Glutamatergic neuron (in vitro differentiated cells): ENCODE results near the gene COMMD6. TPM values are rescaled to one million over a fixed set of nuclear protein-coding genes. Genes with fewer than 3 reads are reported as not detected.

Experiments
- DNase-seq: peaks from one replicate; pipeline ENCODE4 v3.0.0; 2022
- H3K27ac Mint-ChIP-seq: one replicate; pipeline ENCODE4 v1.8.0; 2020; ENCODE audit warnings: mild to moderate bottlenecking, mixed read lengths, inconsistent platforms; ENCODE audit not compliant: unreplicated experiment
- H3K27me3 Mint-ChIP-seq: one replicate; pipeline ENCODE4 v1.8.0; 2020; ENCODE audit warnings: mild to moderate bottlenecking, moderate library complexity, mixed read lengths, inconsistent platforms; ENCODE audit not compliant: unreplicated experiment
- H3K36me3 Mint-ChIP-seq: one replicate; pipeline ENCODE4 v1.8.0; 2020; ENCODE audit warnings: mild to moderate bottlenecking, mixed read lengths, inconsistent platforms; ENCODE audit not compliant: unreplicated experiment
- H3K4me1 Mint-ChIP-seq: one replicate; pipeline ENCODE4 v1.8.0; 2020; ENCODE audit warnings: mild to moderate bottlenecking, low read depth, mixed read lengths, inconsistent platforms; ENCODE audit not compliant: unreplicated experiment
- H3K4me3 Mint-ChIP-seq: one replicate; pipeline ENCODE4 v1.8.0; 2020; ENCODE audit warnings: mild to moderate bottlenecking, mixed read lengths, inconsistent platforms; ENCODE audit not compliant: unreplicated experiment
- H3K9me3 Mint-ChIP-seq: one replicate; pipeline ENCODE4 v1.8.0; 2020; ENCODE audit warnings: mild to moderate bottlenecking, moderate library complexity, mixed read lengths, inconsistent platforms; ENCODE audit not compliant: unreplicated experiment
- total RNA-seq: library from RNA; stranded (reverse); fragmentation: NEBNext Ultra II Directional; extraction: Animal tissue kit (Norgen Biotek cat#: 25700); gene quantifications from one replicate; pipeline ENCODE4 v1.2.1, GENCODE V29; 2021; ENCODE audit not compliant: unreplicated experiment
- TF ChIP-seq, protein P1 (sequence below): fragments of 200-600 bp; sonication (generic); IDR thresholded peaks from one replicate; pipeline ENCODE4 v1.5.0; 2021; ENCODE audit not compliant: partially characterized antibody, unreplicated experiment

The COMMD6 gene
- total RNA-seq, 1 donor from 2014 or later = 109 TPM

- Mint-ChIP-seq H3K9me3 (peaks cover 2% of the 10 kb centered on the region), H3K4me3 (no peak overlapping the region), H3K27me3 (no peaks in the 10 kb centered on the region), H3K4me1 (peaks cover 4% of the 10 kb centered on the region), H3K36me3 (no peaks in the 10 kb centered on the region), H3K27ac (no peak overlapping the region)
- TF ChIP-seq, protein P1, sequence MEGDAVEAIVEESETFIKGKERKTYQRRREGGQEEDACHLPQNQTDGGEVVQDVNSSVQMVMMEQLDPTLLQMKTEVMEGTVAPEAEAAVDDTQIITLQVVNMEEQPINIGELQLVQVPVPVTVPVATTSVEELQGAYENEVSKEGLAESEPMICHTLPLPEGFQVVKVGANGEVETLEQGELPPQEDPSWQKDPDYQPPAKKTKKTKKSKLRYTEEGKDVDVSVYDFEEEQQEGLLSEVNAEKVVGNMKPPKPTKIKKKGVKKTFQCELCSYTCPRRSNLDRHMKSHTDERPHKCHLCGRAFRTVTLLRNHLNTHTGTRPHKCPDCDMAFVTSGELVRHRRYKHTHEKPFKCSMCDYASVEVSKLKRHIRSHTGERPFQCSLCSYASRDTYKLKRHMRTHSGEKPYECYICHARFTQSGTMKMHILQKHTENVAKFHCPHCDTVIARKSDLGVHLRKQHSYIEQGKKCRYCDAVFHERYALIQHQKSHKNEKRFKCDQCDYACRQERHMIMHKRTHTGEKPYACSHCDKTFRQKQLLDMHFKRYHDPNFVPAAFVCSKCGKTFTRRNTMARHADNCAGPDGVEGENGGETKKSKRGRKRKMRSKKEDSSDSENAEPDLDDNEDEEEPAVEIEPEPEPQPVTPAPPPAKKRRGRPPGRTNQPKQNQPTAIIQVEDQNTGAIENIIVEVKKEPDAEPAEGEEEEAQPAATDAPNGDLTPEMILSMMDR = no peak
- no peak for DNase-seq
Observed at GRCh38 chr13:75513271-75513670, 24.4 kb downstream of the COMMD6 start.

DNA sequence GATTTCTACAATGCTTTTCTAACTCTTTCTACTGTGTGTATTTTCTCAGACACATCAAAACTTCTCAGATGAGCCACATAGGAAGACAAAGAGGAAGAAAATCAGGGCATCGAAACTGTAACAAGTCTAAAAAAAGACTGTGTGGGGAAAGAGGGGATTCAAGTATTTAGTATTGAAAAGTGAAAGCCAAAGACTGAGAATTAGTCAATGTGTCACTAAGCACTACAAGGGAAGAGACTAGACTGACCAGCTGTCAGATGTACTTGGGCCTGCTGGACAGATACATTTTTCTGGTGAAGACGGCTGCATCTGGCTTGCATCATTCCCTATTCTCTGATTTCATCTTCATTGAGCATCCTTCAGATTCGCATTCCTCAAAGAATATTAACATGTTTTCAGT, 25.4 kb downstream of the COMMD6 start:
- DNase-seq = no peak
- Mint-ChIP-seq H3K4me3 (no peak overlapping the region), H3K4me1 (peaks cover 4% of the 10 kb centered on the region), H3K27me3 (no peaks in the 10 kb centered on the region), H3K36me3 (no peaks in the 10 kb centered on the region), H3K9me3 (peaks cover 2% of the 10 kb centered on the region), H3K27ac (no peak overlapping the region)
- TF ChIP-seq, protein P1 = no peak

DNA sequence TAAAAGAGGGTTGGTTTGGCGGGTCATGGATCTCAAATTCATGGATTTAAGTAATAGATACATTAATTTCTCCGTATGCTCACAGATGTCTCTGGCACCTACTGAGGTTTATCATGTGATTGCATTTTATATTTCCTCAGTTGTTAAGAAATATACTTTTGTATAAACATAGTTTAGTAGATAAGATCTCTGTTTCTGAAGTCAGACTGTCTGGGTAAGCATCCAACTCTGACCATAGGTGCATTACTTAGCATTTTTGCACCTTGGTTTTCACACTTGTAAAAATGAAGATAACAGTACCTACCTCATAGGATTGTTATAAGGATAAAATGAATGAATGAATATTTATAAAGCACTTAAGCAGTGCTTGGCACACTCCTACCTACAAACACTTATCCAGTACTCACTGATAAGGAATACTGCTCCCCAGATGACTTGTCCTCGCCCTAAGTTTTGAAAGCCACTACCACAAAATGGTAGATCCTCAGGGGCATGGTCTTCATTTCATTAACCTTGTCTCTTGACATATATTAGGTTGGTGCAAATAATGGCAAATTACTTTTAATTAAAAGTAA, 26.5 kb downstream of the COMMD6 start:
- no peaks in the 10 kb centered on the region for H3K36me3 Mint-ChIP-seq
- H3K9me3 Mint-ChIP-seq = peaks cover 2% of the 10 kb centered on the region
- TF ChIP-seq, protein P1 = no peak
- peaks cover 4% of the 10 kb centered on the region for H3K4me1 Mint-ChIP-seq
- H3K27me3 Mint-ChIP-seq = no peaks in the 10 kb centered on the region
- DNase-seq = no peak
- H3K4me3 Mint-ChIP-seq = no peak overlapping the region
- no peak overlapping the region for H3K27ac Mint-ChIP-seq

DNA sequence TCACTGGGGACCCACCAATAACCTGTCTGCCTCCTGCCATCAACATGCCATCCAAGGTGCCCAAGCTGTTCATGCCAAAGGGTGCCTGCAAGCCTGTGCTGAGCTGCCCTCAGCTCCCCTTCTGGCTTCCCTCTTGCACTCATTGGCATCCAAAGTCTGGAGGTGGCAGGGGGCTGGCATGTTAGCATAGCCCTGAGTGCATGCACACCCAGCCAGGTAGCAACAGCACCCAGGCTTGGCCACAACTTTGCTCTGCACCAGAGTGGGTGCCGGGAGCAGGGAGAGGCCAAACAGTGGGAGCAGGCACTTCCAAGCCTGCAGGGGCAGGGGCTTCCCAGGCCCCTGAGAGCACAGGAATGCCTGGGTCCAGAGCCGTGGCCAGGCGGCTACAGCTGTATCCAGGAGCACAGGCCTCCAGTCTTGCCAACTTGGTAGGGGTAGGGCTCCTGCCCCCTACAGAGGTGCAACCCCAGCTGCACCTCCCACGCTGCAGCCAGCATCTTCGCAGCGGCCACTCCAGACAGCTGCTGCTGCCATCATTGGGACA, 29.6 kb downstream of the COMMD6 start:
- Mint-ChIP-seq H3K27ac (no peak overlapping the region), H3K36me3 (no peaks in the 10 kb centered on the region), H3K4me1 (peaks cover 4% of the 10 kb centered on the region), H3K9me3 (peaks cover 2% of the 10 kb centered on the region), H3K4me3 (no peak overlapping the region), H3K27me3 (no peaks in the 10 kb centered on the region)
- no peak for DNase-seq
- TF ChIP-seq, protein P1 = no peak
